Measurements from ENCODE around the gene PPP1R3D. TPM values are rescaled to one million over a fixed set of nuclear protein-coding genes. Genes with fewer than 3 reads are reported as not detected.

PPP1R3D gene
- total and polyA plus RNA-seq, 2 of the 13 experiments (the other 11 are each of a cell fraction or from before 2014, with no cell fraction given) = 1.2 to 3.7 TPM

DNA sequence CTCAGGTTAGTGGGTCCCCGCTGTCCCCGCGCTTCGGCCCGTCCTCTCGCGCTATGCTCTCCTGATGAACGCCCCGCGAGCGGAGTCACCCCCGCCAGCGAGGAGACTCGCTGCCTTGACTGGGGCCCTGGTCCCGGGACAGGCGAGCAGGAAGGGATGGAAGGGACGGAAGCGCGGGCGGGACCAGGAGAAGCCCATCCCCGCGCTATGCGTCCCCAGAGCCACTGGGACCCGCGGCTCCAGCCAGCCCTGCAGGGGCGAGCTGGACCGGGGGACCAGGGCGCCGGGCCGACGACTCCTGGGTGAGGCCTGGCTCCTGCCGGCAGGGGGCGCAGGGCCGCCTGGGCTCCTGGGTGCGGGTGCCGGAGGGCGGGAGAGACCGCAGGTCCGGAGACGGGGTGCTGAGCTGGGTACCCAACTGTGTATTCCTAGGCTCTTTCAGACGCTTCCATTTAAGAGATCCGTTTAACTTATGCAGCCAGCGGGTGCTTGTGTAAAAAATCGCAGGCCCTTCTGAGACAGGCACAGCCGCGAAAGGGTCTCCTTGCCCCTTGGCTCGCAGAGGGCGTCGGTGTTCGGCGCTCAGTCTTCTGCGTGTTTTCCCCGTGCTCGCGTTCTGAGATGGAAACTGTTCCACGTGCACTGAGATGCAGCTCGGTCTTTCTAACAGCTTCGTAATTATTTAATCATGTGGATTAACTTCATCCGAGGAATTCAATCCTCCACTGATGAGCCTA is 6.1 kb downstream of the PPP1R3D start (continued):
- TF ChIP-seq, protein P1, sequence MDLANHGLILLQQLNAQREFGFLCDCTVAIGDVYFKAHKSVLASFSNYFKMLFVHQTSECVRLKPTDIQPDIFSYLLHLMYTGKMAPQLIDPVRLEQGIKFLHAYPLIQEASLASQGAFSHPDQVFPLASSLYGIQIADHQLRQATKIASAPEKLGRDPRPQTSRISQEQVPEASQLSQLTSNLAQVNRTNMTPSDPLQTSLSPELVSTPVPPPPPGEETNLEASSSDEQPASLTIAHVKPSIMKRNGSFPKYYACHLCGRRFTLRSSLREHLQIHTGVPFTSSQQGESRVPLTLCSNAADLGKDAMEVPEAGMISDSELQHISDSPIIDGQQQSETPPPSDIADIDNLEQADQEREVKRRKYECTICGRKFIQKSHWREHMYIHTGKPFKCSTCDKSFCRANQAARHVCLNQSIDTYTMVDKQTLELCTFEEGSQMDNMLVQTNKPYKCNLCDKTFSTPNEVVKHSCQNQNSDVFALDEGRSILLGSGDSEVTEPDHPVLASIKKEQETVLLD (CRISPR knock-in tag; IDR thresholded peaks at IDR 0.05; ENCODE audit: low read depth) = no peak
- TF ChIP-seq ZFAT (CRISPR knock-in tag; conservative IDR thresholded peaks at IDR 0.05) = no peak
- TF ChIP-seq, protein P2, sequence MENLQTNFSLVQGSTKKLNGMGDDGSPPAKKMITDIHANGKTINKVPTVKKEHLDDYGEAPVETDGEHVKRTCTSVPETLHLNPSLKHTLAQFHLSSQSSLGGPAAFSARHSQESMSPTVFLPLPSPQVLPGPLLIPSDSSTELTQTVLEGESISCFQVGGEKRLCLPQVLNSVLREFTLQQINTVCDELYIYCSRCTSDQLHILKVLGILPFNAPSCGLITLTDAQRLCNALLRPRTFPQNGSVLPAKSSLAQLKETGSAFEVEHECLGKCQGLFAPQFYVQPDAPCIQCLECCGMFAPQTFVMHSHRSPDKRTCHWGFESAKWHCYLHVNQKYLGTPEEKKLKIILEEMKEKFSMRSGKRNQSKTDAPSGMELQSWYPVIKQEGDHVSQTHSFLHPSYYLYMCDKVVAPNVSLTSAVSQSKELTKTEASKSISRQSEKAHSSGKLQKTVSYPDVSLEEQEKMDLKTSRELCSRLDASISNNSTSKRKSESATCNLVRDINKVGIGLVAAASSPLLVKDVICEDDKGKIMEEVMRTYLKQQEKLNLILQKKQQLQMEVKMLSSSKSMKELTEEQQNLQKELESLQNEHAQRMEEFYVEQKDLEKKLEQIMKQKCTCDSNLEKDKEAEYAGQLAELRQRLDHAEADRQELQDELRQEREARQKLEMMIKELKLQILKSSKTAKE (CRISPR knock-in tag; IDR thresholded peaks at IDR 0.05; ENCODE audit: borderline replicate concordance) = no peak
- TF ChIP-seq ZNF644 (CRISPR knock-in tag; IDR thresholded peaks at IDR 0.05; ENCODE audit: low read depth) = no peak
- no peak for TF ChIP-seq SIX1 (CRISPR knock-in tag; IDR thresholded peaks at IDR 0.05; ENCODE audit: borderline replicate concordance)
- TF ChIP-seq GATAD1 (CRISPR knock-in tag; IDR thresholded peaks at IDR 0.05) = no peak
- TF ChIP-seq, protein P3, sequence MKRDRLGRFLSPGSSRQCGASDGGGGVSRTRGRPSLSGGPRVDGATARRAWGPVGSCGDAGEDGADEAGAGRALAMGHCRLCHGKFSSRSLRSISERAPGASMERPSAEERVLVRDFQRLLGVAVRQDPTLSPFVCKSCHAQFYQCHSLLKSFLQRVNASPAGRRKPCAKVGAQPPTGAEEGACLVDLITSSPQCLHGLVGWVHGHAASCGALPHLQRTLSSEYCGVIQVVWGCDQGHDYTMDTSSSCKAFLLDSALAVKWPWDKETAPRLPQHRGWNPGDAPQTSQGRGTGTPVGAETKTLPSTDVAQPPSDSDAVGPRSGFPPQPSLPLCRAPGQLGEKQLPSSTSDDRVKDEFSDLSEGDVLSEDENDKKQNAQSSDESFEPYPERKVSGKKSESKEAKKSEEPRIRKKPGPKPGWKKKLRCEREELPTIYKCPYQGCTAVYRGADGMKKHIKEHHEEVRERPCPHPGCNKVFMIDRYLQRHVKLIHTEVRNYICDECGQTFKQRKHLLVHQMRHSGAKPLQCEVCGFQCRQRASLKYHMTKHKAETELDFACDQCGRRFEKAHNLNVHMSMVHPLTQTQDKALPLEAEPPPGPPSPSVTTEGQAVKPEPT (CRISPR knock-in tag; IDR thresholded peaks at IDR 0.05; ENCODE audit: low read depth) = no peak
- TF ChIP-seq ZNF30 (CRISPR knock-in tag; IDR thresholded peaks at IDR 0.05) = no peak
- no peak for TF ChIP-seq GTF2F1 (IDR thresholded peaks at IDR 0.05; ENCODE audit: low read length)
- no peak for TF ChIP-seq SPEN (CRISPR knock-in tag; IDR thresholded peaks at IDR 0.05; ENCODE audit: low read depth)
- TF ChIP-seq, protein P4, sequence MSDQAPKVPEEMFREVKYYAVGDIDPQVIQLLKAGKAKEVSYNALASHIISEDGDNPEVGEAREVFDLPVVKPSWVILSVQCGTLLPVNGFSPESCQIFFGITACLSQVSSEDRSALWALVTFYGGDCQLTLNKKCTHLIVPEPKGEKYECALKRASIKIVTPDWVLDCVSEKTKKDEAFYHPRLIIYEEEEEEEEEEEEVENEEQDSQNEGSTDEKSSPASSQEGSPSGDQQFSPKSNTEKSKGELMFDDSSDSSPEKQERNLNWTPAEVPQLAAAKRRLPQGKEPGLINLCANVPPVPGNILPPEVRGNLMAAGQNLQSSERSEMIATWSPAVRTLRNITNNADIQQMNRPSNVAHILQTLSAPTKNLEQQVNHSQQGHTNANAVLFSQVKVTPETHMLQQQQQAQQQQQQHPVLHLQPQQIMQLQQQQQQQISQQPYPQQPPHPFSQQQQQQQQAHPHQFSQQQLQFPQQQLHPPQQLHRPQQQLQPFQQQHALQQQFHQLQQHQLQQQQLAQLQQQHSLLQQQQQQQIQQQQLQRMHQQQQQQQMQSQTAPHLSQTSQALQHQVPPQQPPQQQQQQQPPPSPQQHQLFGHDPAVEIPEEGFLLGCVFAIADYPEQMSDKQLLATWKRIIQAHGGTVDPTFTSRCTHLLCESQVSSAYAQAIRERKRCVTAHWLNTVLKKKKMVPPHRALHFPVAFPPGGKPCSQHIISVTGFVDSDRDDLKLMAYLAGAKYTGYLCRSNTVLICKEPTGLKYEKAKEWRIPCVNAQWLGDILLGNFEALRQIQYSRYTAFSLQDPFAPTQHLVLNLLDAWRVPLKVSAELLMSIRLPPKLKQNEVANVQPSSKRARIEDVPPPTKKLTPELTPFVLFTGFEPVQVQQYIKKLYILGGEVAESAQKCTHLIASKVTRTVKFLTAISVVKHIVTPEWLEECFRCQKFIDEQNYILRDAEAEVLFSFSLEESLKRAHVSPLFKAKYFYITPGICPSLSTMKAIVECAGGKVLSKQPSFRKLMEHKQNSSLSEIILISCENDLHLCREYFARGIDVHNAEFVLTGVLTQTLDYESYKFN (CRISPR knock-in tag; conservative IDR thresholded peaks at IDR 0.05) = no peak
- TF ChIP-seq ZNF17 (CRISPR knock-in tag; IDR thresholded peaks at IDR 0.05) = no peak
- no peak for TF ChIP-seq ZBTB7A (CRISPR knock-in tag; IDR thresholded peaks at IDR 0.05)
- TF ChIP-seq, protein P5, sequence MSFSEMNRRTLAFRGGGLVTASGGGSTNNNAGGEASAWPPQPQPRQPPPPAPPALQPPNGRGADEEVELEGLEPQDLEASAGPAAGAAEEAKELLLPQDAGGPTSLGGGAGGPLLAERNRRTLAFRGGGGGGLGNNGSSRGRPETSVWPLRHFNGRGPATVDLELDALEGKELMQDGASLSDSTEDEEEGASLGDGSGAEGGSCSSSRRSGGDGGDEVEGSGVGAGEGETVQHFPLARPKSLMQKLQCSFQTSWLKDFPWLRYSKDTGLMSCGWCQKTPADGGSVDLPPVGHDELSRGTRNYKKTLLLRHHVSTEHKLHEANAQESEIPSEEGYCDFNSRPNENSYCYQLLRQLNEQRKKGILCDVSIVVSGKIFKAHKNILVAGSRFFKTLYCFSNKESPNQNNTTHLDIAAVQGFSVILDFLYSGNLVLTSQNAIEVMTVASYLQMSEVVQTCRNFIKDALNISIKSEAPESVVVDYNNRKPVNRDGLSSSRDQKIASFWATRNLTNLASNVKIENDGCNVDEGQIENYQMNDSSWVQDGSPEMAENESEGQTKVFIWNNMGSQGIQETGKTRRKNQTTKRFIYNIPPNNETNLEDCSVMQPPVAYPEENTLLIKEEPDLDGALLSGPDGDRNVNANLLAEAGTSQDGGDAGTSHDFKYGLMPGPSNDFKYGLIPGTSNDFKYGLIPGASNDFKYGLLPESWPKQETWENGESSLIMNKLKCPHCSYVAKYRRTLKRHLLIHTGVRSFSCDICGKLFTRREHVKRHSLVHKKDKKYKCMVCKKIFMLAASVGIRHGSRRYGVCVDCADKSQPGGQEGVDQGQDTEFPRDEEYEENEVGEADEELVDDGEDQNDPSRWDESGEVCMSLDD (CRISPR knock-in tag; IDR thresholded peaks at IDR 0.05; ENCODE audit: borderline replicate concordance) = peak; percentile 69; the same call in 1 of the 2 replicates
- TF ChIP-seq ZNF816 (CRISPR knock-in tag; IDR thresholded peaks at IDR 0.05; ENCODE audit: borderline replicate concordance) = no peak
- TF ChIP-seq, protein P6, sequence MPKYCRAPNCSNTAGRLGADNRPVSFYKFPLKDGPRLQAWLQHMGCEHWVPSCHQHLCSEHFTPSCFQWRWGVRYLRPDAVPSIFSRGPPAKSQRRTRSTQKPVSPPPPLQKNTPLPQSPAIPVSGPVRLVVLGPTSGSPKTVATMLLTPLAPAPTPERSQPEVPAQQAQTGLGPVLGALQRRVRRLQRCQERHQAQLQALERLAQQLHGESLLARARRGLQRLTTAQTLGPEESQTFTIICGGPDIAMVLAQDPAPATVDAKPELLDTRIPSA (CRISPR knock-in tag; IDR thresholded peaks at IDR 0.05; ENCODE audit: borderline replicate concordance) = no peak

Data from HepG2 (cell line).